Measurements from ENCODE around the gene ARHGAP26.

DNA sequence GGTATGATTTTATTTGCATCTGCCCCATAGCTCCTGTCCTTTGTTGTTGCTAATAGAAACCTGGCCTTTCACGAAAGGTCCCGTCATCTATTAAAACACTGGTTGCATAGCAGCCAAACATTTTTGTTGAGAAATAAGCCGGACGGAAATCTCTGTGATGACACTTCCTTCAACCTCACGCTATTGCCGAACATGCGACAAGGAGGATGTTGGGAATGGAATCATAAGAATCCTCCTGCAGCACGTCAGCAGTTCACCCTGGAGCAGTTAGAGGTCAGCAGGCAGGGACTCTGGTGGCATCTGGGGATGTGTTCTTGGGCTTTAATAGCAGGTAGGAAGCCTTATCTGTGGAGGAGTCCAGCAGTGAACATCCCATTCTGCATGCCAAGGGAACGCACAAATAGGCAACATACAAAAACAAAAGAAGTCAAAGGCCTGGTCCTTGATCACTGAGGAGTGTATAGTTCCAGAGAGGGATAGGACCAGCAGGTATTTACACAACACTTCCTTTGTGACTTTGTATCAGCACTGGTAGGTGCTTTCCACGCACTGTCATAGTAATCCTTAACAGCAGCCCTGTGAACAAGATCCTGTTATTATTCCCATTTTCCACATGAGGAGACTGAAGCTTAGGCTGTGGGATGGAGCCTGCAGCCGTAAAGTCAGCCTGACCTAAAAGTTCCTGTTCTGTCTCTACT lies 33.4 kb downstream of the ARHGAP26 start:
- TF ChIP-seq, protein P1, sequence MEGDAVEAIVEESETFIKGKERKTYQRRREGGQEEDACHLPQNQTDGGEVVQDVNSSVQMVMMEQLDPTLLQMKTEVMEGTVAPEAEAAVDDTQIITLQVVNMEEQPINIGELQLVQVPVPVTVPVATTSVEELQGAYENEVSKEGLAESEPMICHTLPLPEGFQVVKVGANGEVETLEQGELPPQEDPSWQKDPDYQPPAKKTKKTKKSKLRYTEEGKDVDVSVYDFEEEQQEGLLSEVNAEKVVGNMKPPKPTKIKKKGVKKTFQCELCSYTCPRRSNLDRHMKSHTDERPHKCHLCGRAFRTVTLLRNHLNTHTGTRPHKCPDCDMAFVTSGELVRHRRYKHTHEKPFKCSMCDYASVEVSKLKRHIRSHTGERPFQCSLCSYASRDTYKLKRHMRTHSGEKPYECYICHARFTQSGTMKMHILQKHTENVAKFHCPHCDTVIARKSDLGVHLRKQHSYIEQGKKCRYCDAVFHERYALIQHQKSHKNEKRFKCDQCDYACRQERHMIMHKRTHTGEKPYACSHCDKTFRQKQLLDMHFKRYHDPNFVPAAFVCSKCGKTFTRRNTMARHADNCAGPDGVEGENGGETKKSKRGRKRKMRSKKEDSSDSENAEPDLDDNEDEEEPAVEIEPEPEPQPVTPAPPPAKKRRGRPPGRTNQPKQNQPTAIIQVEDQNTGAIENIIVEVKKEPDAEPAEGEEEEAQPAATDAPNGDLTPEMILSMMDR (IDR thresholded peaks at IDR 0.05), result no peak
- TF ChIP-seq POLR2A (IDR thresholded peaks at IDR 0.05), result no peak
- TF ChIP-seq EP300 (IDR thresholded peaks at IDR 0.05), result peak; percentile 33
